HepG2 (cell line): ENCODE data around the gene TPO. TPM values are rescaled to one million over a fixed set of nuclear protein-coding genes. Genes with fewer than 3 reads are reported as not detected.

Experiments used
- ATAC-seq: fragments of 200-7000 bp; cut with Tn5 transposase; 3 replicates; pipeline ENCODE4 v1.9.1; 2020; ENCODE audit warnings: mild to moderate bottlenecking, moderate library complexity
- BruUV-seq: library from RNA; stranded (reverse); fragments of 400-500 nt; replicated peaks from 2 replicates; lab custom pipeline; 2021; lab: Mats Ljungman, UMichigan
- CTCF ChIA-PET: fragments of 300-600 bp; formaldehyde crosslinking; extraction: SDS; loops from one replicate; lab custom pipeline; 2021; ENCODE audit warnings: low total read pairs, inconsistent platforms, low intra/inter-chr PET ratio; lab: Yijun Ruan, JAX
- POLR2A ChIA-PET: fragments of 350-600 bp; sonication (Branson Sonifier 250); formaldehyde crosslinking; loops from one replicate; lab custom pipeline; 2020; ENCODE audit warnings: antibody characterized with exemption, inconsistent platforms; lab: Yijun Ruan, JAX
- DNase-seq: peaks from one replicate; pipeline ENCODE4 v3.0.0-alpha.2; 2015; ENCODE audit warnings: low spot score
- FAIRE-seq: peaks from 3 replicates; lab custom pipeline; 2011; peaks lifted over from hg19 to GRCh38; lab: Jason Lieb, UNC
- H2AFZ ChIP-seq: one replicate; pipeline ENCODE4 v1.6.1; 2011; ENCODE audit warnings: low read length, inconsistent platforms
- H3K27ac ChIP-seq: fragments of 300-600 bp; 3 replicates; pipeline ENCODE4 v1.8.0; 2011; ENCODE audit warnings: mixed run types, mild to moderate bottlenecking, mixed read lengths, low read length, inconsistent platforms; ENCODE audit not compliant: insufficient read depth; ENCODE audit errors: extremely low read length
- H3K27me3 ChIP-seq, 2 experiments: fragments of 200-600 bp in 1 of 2; 2 replicates in 1 of 2; 3 replicates in 1 of 2; pipeline versions ENCODE4 v1.6.0 to v1.8.0; 2011; ENCODE audit warnings: low read length in 2 of 2, mild to moderate bottlenecking in 2 of 2, moderate library complexity in 2 of 2, inconsistent platforms in 1 of 2; ENCODE audit not compliant: insufficient read depth in 2 of 2, control insufficient read depth in 1 of 2
- H3K36me3 ChIP-seq, 2 experiments: fragments of 200-600 bp in 1 of 2; replicated peaks in 1 of 2; 2 replicates in 1 of 2; 3 replicates in 1 of 2; pipeline versions ENCODE4 v1.5.1 to v1.8.0; 2011; ENCODE audit warnings: low read length in 2 of 2, inconsistent platforms in 1 of 2; ENCODE audit not compliant: insufficient read depth in 2 of 2, control insufficient read depth in 1 of 2
- H3K4me1 ChIP-seq: 2 replicates; pipeline ENCODE4 v1.5.1; 2012; ENCODE audit warnings: low read length, inconsistent platforms; ENCODE audit not compliant: insufficient read depth
- H3K4me2 ChIP-seq: 2 replicates; pipeline ENCODE4 v1.6.0; 2011; ENCODE audit warnings: low read depth, low read length, inconsistent platforms
- H3K4me3 ChIP-seq, 3 experiments: fragments of 200-600 bp in 1 of 3; sonication (generic), shearing (Covaris generic) in 1 of 3; replicated peaks in 1 of 3; 2 replicates each; pipeline ENCODE4 v1.5.1; 2011 to 2016; ENCODE audit warnings: low read length in 3 of 3, inconsistent platforms in 2 of 3, low read depth in 2 of 3, mild to moderate bottlenecking in 2 of 3, control low read depth in 1 of 3, mixed read lengths in 1 of 3; ENCODE audit not compliant: insufficient read depth in 1 of 3
- H3K79me2 ChIP-seq: one replicate; pipeline ENCODE4 v1.6.1; 2011; ENCODE audit warnings: low read length, inconsistent platforms; ENCODE audit not compliant: insufficient read depth
- H3K9ac ChIP-seq: 2 replicates; pipeline ENCODE4 v1.6.0; 2011; ENCODE audit warnings: mild to moderate bottlenecking, low read depth, low read length, inconsistent platforms; ENCODE audit not compliant: insufficient read depth
- H3K9me3 ChIP-seq: 2 replicates; pipeline ENCODE4 v1.5.1; 2012; ENCODE audit warnings: mild to moderate bottlenecking, low read length
- H4K20me1 ChIP-seq: 2 replicates; pipeline ENCODE4 v1.6.0; 2011; ENCODE audit warnings: inconsistent platforms, mild to moderate bottlenecking, low read length, moderate library complexity; ENCODE audit not compliant: insufficient read depth
- ETV6 ChIP-seq: sonication (generic); formaldehyde crosslinking; conservative IDR thresholded peaks from 2 replicates; pipeline ENCODE4 v1.4.0; 2020; ENCODE audit warnings: missing genetic modification reagents
- HIC2 ChIP-seq: sonication (generic); formaldehyde crosslinking; IDR thresholded peaks from 2 replicates; pipeline ENCODE4 v1.9.0; 2022; ENCODE audit warnings: low read depth, missing genetic modification reagents
- HNF4A ChIP-seq: sonication (generic); formaldehyde crosslinking; IDR thresholded peaks from 2 replicates; pipeline ENCODE4 v1.4.0; 2020; ENCODE audit warnings: missing genetic modification reagents
- MEIS1 ChIP-seq: sonication (generic); formaldehyde crosslinking; IDR thresholded peaks from 2 replicates; pipeline ENCODE4 v1.9.0; 2021; ENCODE audit warnings: mild to moderate bottlenecking, missing genetic modification reagents, moderate library complexity, borderline replicate concordance
- MEIS2 ChIP-seq: sonication (generic); formaldehyde crosslinking; IDR thresholded peaks from 2 replicates; pipeline ENCODE4 v1.9.0; 2021; ENCODE audit warnings: mild to moderate bottlenecking, missing genetic modification reagents
- TP53 ChIP-seq: sonication (generic); formaldehyde crosslinking; conservative IDR thresholded peaks from 2 replicates; pipeline ENCODE4 v1.4.0; 2020; ENCODE audit warnings: missing genetic modification reagents
- WGBS: methylation state at CpG from one replicate; pipeline ENCODE4 v1.1.6; 2017; ENCODE audit warnings: low lambda C conversion rate; 5-methylcytosine and 5-hydroxymethylcytosine counted together
- in situ Hi-C: cut with HindIII; loops from 2 replicates; pipeline ENCODE4 v1.10.0; 2017; ENCODE audit warnings: low pct_unique_long_range_greater_than_20kb; ENCODE audit not compliant: extremely low pct_ligation_motif_present
- intact Hi-C: fragments of 100-400 bp; cut with micrococcal nuclease; formaldehyde crosslinking; loops from one replicate; pipeline ENCODE4 v1.10.0; 2022; ENCODE audit not compliant: unreplicated experiment
- polyA plus RNA-seq, 8 experiments: library from polyadenylated mRNA; depleted of rRNA in 3 of 8; stranded (reverse) in 7 of 8; unstranded in 1 of 8; fragments of >200 nt; fragmentation: Illumina TruSeq in 4 of 8; extraction: Trizol in 4 of 8; gene quantifications; 2 replicates each; pipeline versions ENCODE4 v1.2.1 to v1.2.3, GENCODE V29; 2011 to 2016; ENCODE audit warnings: low read depth in 4 of 8, missing spikeins in 1 of 8, mixed read lengths in 1 of 8; ENCODE audit not compliant: insufficient read depth in 1 of 8
- total RNA-seq, 5 experiments: library from RNA; depleted of rRNA; stranded (reverse); fragments of >200 nt; fragmentation: Illumina TruSeq; extraction: Trizol; gene quantifications; 2 replicates each; pipeline ENCODE4 v1.2.3, GENCODE V29; 2016; ENCODE audit warnings: low read depth in 1 of 5
- TF ChIP-seq, protein P1 (sequence below): sonication (generic); formaldehyde crosslinking; IDR thresholded peaks from 2 replicates; pipeline ENCODE4 v1.4.0; 2020; ENCODE audit warnings: mild to moderate bottlenecking, missing genetic modification reagents

Gene TPO
- total and polyA plus RNA-seq, 2 of the 13 experiments (the other 11 are each of a cell fraction or from before 2014, with no cell fraction given): not detected

GRCh38 chr2:1550076-1550475 is 136.8 kb downstream of the TPO start:
- TF ChIP-seq TP53 (no peak), MEIS2 (CRISPR knock-in tag) (peak; percentile 18; the same call in 1 of the 2 replicates), HNF4A (CRISPR knock-in tag) (peak; percentile 57), ETV6 (CRISPR knock-in tag) (no peak), MEIS1 (CRISPR knock-in tag) (peak; percentile 73; the same call in 1 of the 2 replicates), HIC2 (0 out of 2 replicates have a peak, but pooled peaks have one; percentile 33)
- TF ChIP-seq, protein P1, sequence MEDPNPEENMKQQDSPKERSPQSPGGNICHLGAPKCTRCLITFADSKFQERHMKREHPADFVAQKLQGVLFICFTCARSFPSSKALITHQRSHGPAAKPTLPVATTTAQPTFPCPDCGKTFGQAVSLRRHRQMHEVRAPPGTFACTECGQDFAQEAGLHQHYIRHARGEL (CRISPR knock-in tag): no peak
- Histone ChIP-seq H3K9ac (no peak overlapping the region), H3K9me3 (no peaks in the 10 kb centered on the region), H3K4me1 (peaks cover 7% of the 10 kb centered on the region; the same call in 1 of the 2 replicates), H4K20me1 (no peaks in the 10 kb centered on the region; the same call in 1 of the 2 replicates), H3K27me3 (peaks cover 0 to 32% of the 10 kb centered on the region in 2 experiments; a peak in 3 of 5 replicates), H3K27ac (no peak overlapping the region), H3K4me2 (no peak overlapping the region), H2AFZ (no peak overlapping the region), H3K79me2 (no peaks in the 10 kb centered on the region), H3K4me3 (no peak overlapping the region), H3K36me3 (no peaks in the 10 kb centered on the region)
- FAIRE-seq (no peak), ATAC-seq (peak; percentile 73), DNase-seq (no peak)
- intact Hi-C loops (no loop called here), in situ Hi-C loops (no loop called here)
- CTCF ChIA-PET: interaction anchor here (1.2 kb wide), 1 partner anchor 694 kb away, joined by 5 read pairs; no protein-coding TSS in a partner anchor
- POLR2A ChIA-PET: no interaction called here
- BruUV-seq: no TSS peak
- WGBS: 22% methylated on average over 5 of the region's 5 CpGs
